Ovary (tissue), 9 donors: ENCODE results near the gene LRMDA. TPM values are rescaled to one million over a fixed set of nuclear protein-coding genes. Genes with fewer than 3 reads are reported as not detected.

Experiments
- DNase-seq, 5 donors: peaks; one replicate each; pipeline ENCODE4 v3.0.0-alpha.2; 2019 to 2020
- H3K27ac ChIP-seq, 2 donors: fragments of 200-600 bp; one replicate each; pipeline versions ENCODE4 v1.5.1 to v1.8.0; 2019 to 2022
- H3K27me3 ChIP-seq: fragments of 200-600 bp; one replicate; pipeline ENCODE4 v1.8.0; 2022
- H3K36me3 ChIP-seq: fragments of 200-600 bp; sonication (generic); one replicate; pipeline ENCODE4 v1.5.1; 2019
- H3K4me1 ChIP-seq: one replicate; pipeline ENCODE4 v1.8.1; 2013; ENCODE audit warnings: mild to moderate bottlenecking, moderate library complexity; ENCODE audit not compliant: insufficient read depth
- H3K4me3 ChIP-seq: fragments of 200-600 bp; sonication (generic); one replicate; pipeline ENCODE4 v1.5.1; 2017
- H3K9me3 ChIP-seq, 2 donors: fragments of 200-600 bp in 1 of 2; sonication (generic) in 1 of 2; one replicate each; pipeline versions ENCODE4 v1.5.1 to v1.8.1; 2013 to 2019; ENCODE audit warnings: mild to moderate bottlenecking in 1 of 2, moderate library complexity in 1 of 2
- CTCF ChIP-seq, 3 donors: fragments of 450-650 bp in 2 of 3; fragments of 200-600 bp in 1 of 3; IDR thresholded peaks; one replicate each; pipeline versions ENCODE4 v1.5.1 to v1.8.0; 2016 to 2022; ENCODE audit warnings: antibody characterized with exemption in 3 of 3, mild to moderate bottlenecking in 1 of 3
- EP300 ChIP-seq: sonication (generic); formaldehyde crosslinking; IDR thresholded peaks from one replicate; pipeline ENCODE4 v1.6.1; 2017; ENCODE audit warnings: antibody characterized with exemption
- POLR2A ChIP-seq: fragments of 450-650 bp; IDR thresholded peaks from one replicate; pipeline ENCODE4 v1.6.1; 2017; ENCODE audit warnings: antibody characterized with exemption, mild to moderate bottlenecking, moderate library complexity
- WGBS, 3 donors: extraction: QIAGEN DNeasy Blood & Tissue Kit in 1 of 3; methylation state at CpG; one replicate each; pipeline versions ENCODE4 v1.1.5 to v1.1.7; 2013 to 2017; 5-methylcytosine and 5-hydroxymethylcytosine counted together
- intact Hi-C, 4 donors: fragments of 100-400 bp; cut with DNase I; formaldehyde crosslinking; loops; one replicate each; pipeline versions ENCODE4 v1.11.0 to v1.15.1; 2022 to 2023
- polyA plus RNA-seq, 2 donors: library from polyadenylated mRNA; stranded (reverse); fragments of 200-250 nt in 1 of 2; fragments of 350-450 nt in 1 of 2; fragmentation: Illumina TruSeq in 1 of 2; extraction: RNeasy Lipid Tissue Mini Kit (QIAGEN cat#74804) in 1 of 2; gene quantifications; one replicate each; pipeline ENCODE4 v1.2.3, GENCODE V29; 2013 to 2014
- total RNA-seq, 7 donors: library from RNA; depleted of rRNA in 2 of 7; stranded (reverse); fragments of >200 nt in 2 of 7; fragmentation: NEBNext Ultra II Directional in 3 of 7; extraction: Animal tissue kit (Norgen Biotek cat#: 25700) in 3 of 7; gene quantifications; one replicate each; pipeline versions ENCODE4 v1.1.0 to v1.2.4, GENCODE V29; 2016 to 2023
- donor health status: DM: no; HTN: no; CAD: no; lungs with moderate emphysema.
- donor health status: DM: no; HTN: no; CAD: no.
- donor health status: Bipolar disorder and iron deficiency.
- donor health status: DM: yes; HTN: yes; CAD: no.
- donor health status: DM: no; HTN: no; CAD: no.
- donor health status: DM: yes; HTN: yes; CAD: no.

The LRMDA gene
- total and polyA plus RNA-seq, 9 donors, result 14.8 to 30.7 (median 22.9) TPM

GRCh38 chr10:75969031-75969430 lies 537.6 kb downstream of the LRMDA start:
- TF ChIP-seq CTCF (IDR thresholded peaks at IDR 0.05) (no peak), EP300 (no peak), POLR2A (no peak)
- no peaks in the 10 kb centered on the region for H3K9me3 ChIP-seq
- peaks cover 3% of the 10 kb centered on the region for H3K4me1 ChIP-seq
- 80 to 97% (median 88%) methylated on average over 2 of the region's 2 CpGs for WGBS, 3 donors
- H3K4me3 ChIP-seq, result no peak overlapping the region
- no peak overlapping the region for H3K27ac ChIP-seq
- intact Hi-C loops, result no loop called here
- no peaks in the 10 kb centered on the region for H3K36me3 ChIP-seq
- H3K27me3 ChIP-seq, result no peaks in the 10 kb centered on the region
- no peak for DNase-seq

GRCh38 chr10:75971402-75972211 lies 540.2 kb downstream of the LRMDA start:
- WGBS, 3 donors, result 19 to 34% (median 33%) methylated on average over 4 of the region's 4 CpGs
- H3K4me1 ChIP-seq, result peaks cover 3% of the 10 kb centered on the region
- H3K36me3 ChIP-seq, result no peaks in the 10 kb centered on the region
- peak in 2 of 5 donors; percentile 14 to 28 for DNase-seq
- H3K4me3 ChIP-seq, result no peak overlapping the region
- no peaks in the 10 kb centered on the region for H3K9me3 ChIP-seq
- peak overlapping the region in 1 of 2 donors; percentile 22 for H3K27ac ChIP-seq
- TF ChIP-seq EP300 (no peak), CTCF (IDR thresholded peaks at IDR 0.05) (no peak), POLR2A (no peak)
- H3K27me3 ChIP-seq, result no peaks in the 10 kb centered on the region
- intact Hi-C loops, result no loop called here

DNA sequence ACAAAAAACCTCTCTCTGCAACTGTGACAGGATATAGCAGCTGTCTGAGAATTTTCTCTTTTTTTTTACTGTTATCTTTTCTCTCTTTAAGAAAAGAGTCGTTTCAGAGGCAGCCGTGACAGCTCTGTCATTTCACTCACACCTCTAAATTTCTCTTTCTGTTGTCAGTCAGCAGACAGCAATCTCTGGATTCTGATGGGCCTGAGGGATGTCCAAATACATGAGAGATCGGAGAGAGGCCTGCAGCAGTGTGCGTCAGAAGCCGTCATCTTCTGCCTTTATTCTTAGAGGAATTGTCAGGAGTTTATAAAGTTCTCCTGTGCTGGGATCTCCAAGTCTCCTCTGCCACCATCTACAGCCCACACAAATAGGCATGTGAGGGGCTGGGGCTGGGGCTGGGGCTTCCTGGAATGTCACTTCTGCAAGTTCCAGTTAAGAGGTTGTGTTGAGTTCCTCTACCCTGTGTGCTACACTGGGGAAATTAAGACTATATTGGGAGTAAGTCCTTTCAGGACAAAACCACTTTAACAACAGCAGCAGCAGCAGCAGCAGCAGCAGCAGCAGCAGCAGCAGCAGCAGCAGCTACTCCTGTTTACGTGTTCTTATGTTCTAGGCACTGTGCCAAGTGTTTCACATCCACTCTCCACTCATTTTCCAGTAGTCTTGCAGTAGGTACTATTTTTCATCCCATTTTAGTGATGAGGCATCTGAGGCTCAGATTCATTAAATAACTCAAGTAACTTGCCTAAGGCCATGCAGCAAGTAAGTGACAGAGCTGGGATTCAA lies 541.3 kb downstream of the LRMDA start:
- Histone ChIP-seq H3K36me3 (no peaks in the 10 kb centered on the region), H3K27ac (peak overlapping the region in 1 of 2 donors; percentile 22), H3K4me3 (no peak overlapping the region), H3K4me1 (peaks cover 10% of the 10 kb centered on the region), H3K27me3 (no peaks in the 10 kb centered on the region), H3K9me3 (no peaks in the 10 kb centered on the region)
- TF ChIP-seq EP300 (no peak), CTCF (IDR thresholded peaks at IDR 0.05) (no peak), POLR2A (no peak)
- 51 to 57% (median 57%) methylated on average over 6 of the region's 6 CpGs for WGBS, 3 donors
- DNase-seq, result peak in 4 of 5 donors; percentile 30 to 61 (median 36)
- intact Hi-C loops, result no loop called here

DNA sequence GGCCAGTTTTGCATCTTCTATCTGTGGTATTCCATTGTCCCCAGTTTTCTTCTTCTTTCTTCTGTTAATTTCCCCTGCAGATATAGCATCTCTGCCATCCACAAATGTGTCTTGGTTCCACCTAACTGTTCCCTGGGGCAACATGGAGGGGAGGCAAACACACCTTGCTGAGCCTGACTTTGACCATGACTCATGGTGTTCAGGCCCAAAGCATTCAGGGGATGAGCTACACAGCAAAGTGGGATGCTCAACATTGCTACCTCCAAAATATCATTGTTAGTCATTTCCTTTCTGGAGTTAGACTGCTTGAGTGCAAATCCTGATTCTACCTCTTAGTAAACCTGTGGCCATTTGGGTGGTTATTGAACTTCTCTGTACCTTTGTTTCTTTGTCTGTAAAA lies 542.7 kb downstream of the LRMDA start:
- H3K27me3 ChIP-seq, result no peaks in the 10 kb centered on the region
- H3K4me1 ChIP-seq, result peaks cover 11% of the 10 kb centered on the region
- TF ChIP-seq POLR2A (no peak), CTCF (IDR thresholded peaks at IDR 0.05) (no peak), EP300 (no peak)
- H3K4me3 ChIP-seq, result no peak overlapping the region
- no peak for DNase-seq
- no peak overlapping the region for H3K27ac ChIP-seq
- no peaks in the 10 kb centered on the region for H3K9me3 ChIP-seq
- no peaks in the 10 kb centered on the region for H3K36me3 ChIP-seq
- intact Hi-C loops, result no loop called here
